Measurements from ENCODE around the gene BICRA.
"Not testable (repeated sequence)": the region's sequence is repeated elsewhere in the genome, so short reads cannot be mapped to it uniquely, and the experiment has no call there.

Gene BICRA

GRCh38 chr19:47714339-47714738 lies 105.4 kb downstream of the BICRA start:
- peaks cover 13% of the 10 kb centered on the region for H3K9me3 ChIP-seq (ENCODE audit: severe bottlenecking)
- H3K4me3 ChIP-seq (ENCODE audit: low read depth, low read length): no peak overlapping the region
- no peak for TF ChIP-seq CTCF (IDR thresholded peaks at IDR 0.05; ENCODE audit: low read depth, low read length)
- DNase-seq: no peak
- no peaks in the 10 kb centered on the region for H3K36me3 ChIP-seq
- H3K27me3 ChIP-seq (ENCODE audit: insufficient read depth, low read depth, severe bottlenecking): no peaks in the 10 kb centered on the region
- H3K27ac ChIP-seq: no peak overlapping the region

- not testable (repeated sequence) for H3K36me3 ChIP-seq; DNase-seq; H3K27me3 ChIP-seq (ENCODE audit: insufficient read depth, low read depth, severe bottlenecking); H3K27ac ChIP-seq; H3K4me3 ChIP-seq (ENCODE audit: low read depth, low read length)
- peaks cover 13% of the 10 kb centered on the region for H3K9me3 ChIP-seq (ENCODE audit: severe bottlenecking)
Observed at GRCh38 chr19:47714855-47715254, 105.9 kb downstream of the BICRA start.

GRCh38 chr19:47716270-47716937 lies 107.5 kb downstream of the BICRA start:
- no peak overlapping the region for H3K27ac ChIP-seq
- H3K27me3 ChIP-seq (ENCODE audit: insufficient read depth, low read depth, severe bottlenecking): no peaks in the 10 kb centered on the region
- peaks cover 13% of the 10 kb centered on the region for H3K9me3 ChIP-seq (ENCODE audit: severe bottlenecking)
- H3K36me3 ChIP-seq: no peaks in the 10 kb centered on the region
- H3K4me3 ChIP-seq (ENCODE audit: low read depth, low read length): no peak overlapping the region
- no peak for DNase-seq
- no peak for TF ChIP-seq CTCF (IDR thresholded peaks at IDR 0.05; ENCODE audit: low read depth, low read length)

GRCh38 chr19:47718415-47719046 lies 109.6 kb downstream of the BICRA start:
- Histone ChIP-seq H3K9me3 (ENCODE audit: severe bottlenecking) (peaks cover 13% of the 10 kb centered on the region), H3K27ac (peak overlapping the region; percentile 70)
- H3K27me3 ChIP-seq (ENCODE audit: insufficient read depth, low read depth, severe bottlenecking); DNase-seq; H3K36me3 ChIP-seq; H3K4me3 ChIP-seq (ENCODE audit: low read depth, low read length): not testable (repeated sequence)

GRCh38 chr19:47719047-47719859 lies 110.3 kb downstream of the BICRA start:
- Histone ChIP-seq H3K27me3 (ENCODE audit: insufficient read depth, low read depth, severe bottlenecking) (no peaks in the 10 kb centered on the region), H3K27ac (peak overlapping the region; percentile 70), H3K36me3 (no peaks in the 10 kb centered on the region), H3K9me3 (ENCODE audit: severe bottlenecking) (peaks cover 9% of the 10 kb centered on the region), H3K4me3 (ENCODE audit: low read depth, low read length) (peak overlapping the region; percentile 10; the same call in 1 of the 2 replicates)
- peak; percentile 81 for DNase-seq
- TF ChIP-seq CTCF (IDR thresholded peaks at IDR 0.05; ENCODE audit: low read depth, low read length): no peak

GRCh38 chr19:47720669-47721422 lies 111.9 kb downstream of the BICRA start:
- no peak for TF ChIP-seq CTCF (IDR thresholded peaks at IDR 0.05; ENCODE audit: low read depth, low read length)
- Histone ChIP-seq H3K4me3 (ENCODE audit: low read depth, low read length) (no peak overlapping the region), H3K27ac (no peak overlapping the region)

More at GRCh38 chr19:47720669-47721422, 111.9 kb downstream of the BICRA start:
- Histone ChIP-seq H3K27me3 (ENCODE audit: insufficient read depth, low read depth, severe bottlenecking) (no peaks in the 10 kb centered on the region), H3K36me3 (no peaks in the 10 kb centered on the region), H3K9me3 (ENCODE audit: severe bottlenecking) (no peaks in the 10 kb centered on the region)
- DNase-seq: no peak

Measured in WERI-Rb-1 (cell line).